GM12892 (cell line): ENCODE results near the gene SYNGAP1.

Experiments used
- DNase-seq: peaks from one replicate; pipeline ENCODE4 v3.0.0; 2011; ENCODE audit not compliant: insufficient read length
- FAIRE-seq: peaks from 2 replicates; lab custom pipeline; 2011; peaks lifted over from hg19 to GRCh38; lab: Jason Lieb, UNC
- POLR2A ChIP-seq: IDR thresholded peaks from 2 replicates; pipeline ENCODE4 v1.6.1; 2011; ENCODE audit warnings: low read depth, low read length, control low read depth
- POLR2AphosphoS5 ChIP-seq: IDR thresholded peaks from 2 replicates; pipeline ENCODE4 v1.6.1; 2011; ENCODE audit warnings: low read depth, low read length, control low read depth
- TAF1 ChIP-seq: IDR thresholded peaks from 2 replicates; pipeline ENCODE4 v1.6.1; 2011; ENCODE audit warnings: low read depth, mild to moderate bottlenecking, control low read depth, low read length, borderline replicate concordance

Gene SYNGAP1

GRCh38 chr6:33410050-33410710 lies 9.7 kb upstream of the SYNGAP1 start:
- DNase-seq = peak; percentile 99
- peak; percentile 98 for FAIRE-seq
- TF ChIP-seq POLR2AphosphoS5 (peak; percentile 79), POLR2A (peak; percentile 57; the same call in 1 of the 2 replicates), TAF1 (no peak)

GRCh38 chr6:33410711-33411631 lies 8.9 kb upstream of the SYNGAP1 start, which contains the start of gene PHF1:
Gene PHF1 (plus strand): TSS chr6:33411014. CDS start chr6:33412264, 1,250 bp downstream.
- FAIRE-seq (no peak), DNase-seq (peak; percentile 80)
- TF ChIP-seq POLR2A (peak; percentile 46; the same call in 1 of the 2 replicates), TAF1 (no peak)

- no peak for DNase-seq
- no peak for TF ChIP-seq POLR2AphosphoS5
- no peak for TF ChIP-seq TAF1
- TF ChIP-seq POLR2A = no peak
- FAIRE-seq = no peak
Observed at GRCh38 chr6:33411632-33412005, 8.2 kb upstream of the SYNGAP1 start.

- TF ChIP-seq TAF1 (no peak), POLR2AphosphoS5 (no peak), POLR2A (no peak)
- no peak for DNase-seq
Observed at GRCh38 chr6:33412140-33413009, 7.5 kb upstream of the SYNGAP1 start.

GRCh38 chr6:33413241-33414120 lies 6.4 kb upstream of the SYNGAP1 start:
- no peak for FAIRE-seq
- TF ChIP-seq TAF1 (no peak), POLR2AphosphoS5 (no peak; the same call in 1 of the 2 replicates), POLR2A (no peak; the same call in 1 of the 2 replicates)
- no peak for DNase-seq

More at GRCh38 chr6:33412140-33413009, 7.5 kb upstream of the SYNGAP1 start:
- no peak for FAIRE-seq

- TF ChIP-seq TAF1 (no peak), POLR2AphosphoS5 (no peak), POLR2A (no peak)
- FAIRE-seq (no peak), DNase-seq (no peak)
Observed at GRCh38 chr6:33414592-33415271, 5.1 kb upstream of the SYNGAP1 start.

- DNase-seq = no peak
- no peak for FAIRE-seq
Observed at GRCh38 chr6:33415831-33416230, 4.0 kb upstream of the SYNGAP1 start.

GRCh38 chr6:33416386-33417127 lies 3.3 kb upstream of the SYNGAP1 start:
- TF ChIP-seq TAF1 = peak; percentile 26; the same call in 1 of the 2 replicates
- TF ChIP-seq POLR2AphosphoS5 = no peak
- peak; percentile 56 for TF ChIP-seq POLR2A
- FAIRE-seq (peak; percentile 91), DNase-seq (no peak)

More at GRCh38 chr6:33415831-33416230, 4.0 kb upstream of the SYNGAP1 start:
- no peak for TF ChIP-seq POLR2AphosphoS5
- TF ChIP-seq TAF1 = no peak

GRCh38 chr6:33417128-33417902 lies 2.5 kb upstream of the SYNGAP1 start:
- peak; percentile 9 for FAIRE-seq
- TF ChIP-seq POLR2AphosphoS5 (no peak), TAF1 (no peak), POLR2A (no peak)
- no peak for DNase-seq
